GM23248 (cell line): ENCODE data around the gene SCMH1. TPM values are rescaled to one million over a fixed set of nuclear protein-coding genes. Genes with fewer than 3 reads are reported as not detected.

Source experiments
- DNase-seq: peaks from one replicate; pipeline ENCODE4 v3.0.0-alpha.2; 2015
- H2AFZ ChIP-seq: fragments of 200-600 bp; sonication (generic); 2 replicates; pipeline ENCODE4 v1.6.1; 2016; ENCODE audit warnings: antibody characterized with exemption
- H3F3A ChIP-seq: fragments of 200-600 bp; sonication (generic); 2 replicates; pipeline ENCODE4 v1.6.1; 2016; ENCODE audit warnings: mild to moderate bottlenecking, antibody characterized with exemption, mixed run types; ENCODE audit not compliant: insufficient read depth
- H3K27ac ChIP-seq: fragments of 200-600 bp; sonication (generic); 2 replicates; pipeline ENCODE4 v1.5.1; 2016; ENCODE audit warnings: mild to moderate bottlenecking
- H3K27me3 ChIP-seq: fragments of 200-600 bp; sonication (generic); replicated peaks from 2 replicates; pipeline ENCODE4 v1.6.1; 2016; ENCODE audit warnings: mild to moderate bottlenecking; ENCODE audit not compliant: insufficient read depth
- H3K36me3 ChIP-seq: fragments of 200-600 bp; sonication (generic); 2 replicates; pipeline ENCODE4 v1.6.1; 2016; ENCODE audit warnings: low read depth, mild to moderate bottlenecking
- H3K4me1 ChIP-seq: fragments of 200-600 bp; sonication (generic); 2 replicates; pipeline ENCODE4 v1.6.1; 2016; ENCODE audit warnings: mild to moderate bottlenecking; ENCODE audit not compliant: insufficient read depth
- H3K4me2 ChIP-seq: fragments of 200-600 bp; sonication (generic); one replicate; pipeline ENCODE4 v1.6.1; 2016; ENCODE audit warnings: mild to moderate bottlenecking; ENCODE audit not compliant: unreplicated experiment
- H3K4me3 ChIP-seq: fragments of 200-600 bp; sonication (generic); 2 replicates; pipeline ENCODE4 v1.5.1; 2016; ENCODE audit warnings: mild to moderate bottlenecking
- H3K79me2 ChIP-seq: fragments of 200-600 bp; sonication (generic); 2 replicates; pipeline ENCODE4 v1.6.1; 2016; ENCODE audit warnings: mild to moderate bottlenecking; ENCODE audit not compliant: insufficient read depth
- H3K9ac ChIP-seq: fragments of 200-600 bp; sonication (generic); 2 replicates; pipeline ENCODE4 v1.6.1; 2016; ENCODE audit warnings: mild to moderate bottlenecking
- H3K9me2 ChIP-seq: fragments of 200-600 bp; sonication (generic); 2 replicates; pipeline ENCODE4 v1.6.1; 2016; ENCODE audit warnings: mixed run types, mild to moderate bottlenecking, moderate library complexity; ENCODE audit not compliant: insufficient read depth
- H3K9me3 ChIP-seq: fragments of 200-600 bp; sonication (generic); one replicate; pipeline ENCODE4 v1.6.1; 2017; ENCODE audit warnings: low read depth
- H4K20me1 ChIP-seq: fragments of 200-600 bp; sonication (generic); 2 replicates; pipeline ENCODE4 v1.6.0; 2016; ENCODE audit not compliant: insufficient read depth
- EZH2 ChIP-seq: fragments of 200-600 bp; sonication (generic); IDR thresholded peaks from 2 replicates; pipeline ENCODE4 v1.6.1; 2018; ENCODE audit warnings: antibody characterized with exemption, mild to moderate bottlenecking; ENCODE audit not compliant: insufficient read depth, poor library complexity, severe bottlenecking
- EZH2phosphoT487 ChIP-seq: fragments of 200-600 bp; sonication (generic); IDR thresholded peaks from 2 replicates; pipeline ENCODE4 v1.6.1; 2018; ENCODE audit warnings: antibody characterized with exemption, moderate library complexity, mild to moderate bottlenecking, low read depth; ENCODE audit not compliant: insufficient read depth
- WGBS, 2 experiments: methylation state at CpG; one replicate each; pipeline ENCODE4 v1.1.6; 2015 to 2017; ENCODE audit warnings: low lambda C conversion rate in 2 of 2, low coverage in 1 of 2; ENCODE audit errors: missing lambda C conversion rate in 2 of 2; 5-methylcytosine and 5-hydroxymethylcytosine counted together
- in situ Hi-C: fragments of 300-500 bp; cut with MboI; formaldehyde crosslinking; loops from 2 replicates; pipeline ENCODE4 v1.15.0; 2020
- polyA plus RNA-seq: library from polyadenylated mRNA; unstranded; fragments of >200 nt; fragmentation: Nextera tagmentation; extraction: Ambion mirVana; gene quantifications from 2 replicates; pipeline ENCODE4 v1.2.1, GENCODE V29; 2016
- total RNA-seq: library from RNA; depleted of rRNA; stranded (reverse); fragments of >200 nt; shearing (Covaris generic); gene quantifications from 2 replicates; pipeline ENCODE4 v1.2.3, GENCODE V29; 2014

The SCMH1 gene
- total and polyA plus RNA-seq, 2 experiments from 2014 or later: 10.8 to 16.6 TPM

- Histone ChIP-seq H2AFZ (no peak overlapping the region), H3K27ac (no peak overlapping the region), H3K4me1 (no peaks in the 10 kb centered on the region), H3K9me3 (no peaks in the 10 kb centered on the region), H3F3A (no peaks in the 10 kb centered on the region), H3K9me2 (no peaks in the 10 kb centered on the region), H4K20me1 (no peaks in the 10 kb centered on the region), H3K4me2 (no peak overlapping the region), H3K27me3 (no peaks in the 10 kb centered on the region), H3K4me3 (no peak overlapping the region), H3K9ac (no peak overlapping the region), H3K79me2 (no peaks in the 10 kb centered on the region), H3K36me3 (peaks cover 4% of the 10 kb centered on the region; the same call in 1 of the 2 replicates)
- TF ChIP-seq EZH2phosphoT487 (no peak), EZH2 (no peak)
- no peak for DNase-seq
- 94 to 95% methylated on average over 40 to 41 of the region's 44 CpGs for WGBS, 2 experiments
- in situ Hi-C loops: no loop called here
These were observed 224.7 kb downstream of the SCMH1 start for GRCh38 chr1:41017141-41018017.

GRCh38 chr1:41015897-41016470, 226.1 kb downstream of the SCMH1 start:
- 79 to 80% methylated on average over 13 of the region's 13 CpGs for WGBS, 2 experiments
- H3K36me3 ChIP-seq: peaks cover 17% of the 10 kb centered on the region

GRCh38 chr1:41015281-41015896, 226.7 kb downstream of the SCMH1 start:
- Histone ChIP-seq H3K9me2 (no peaks in the 10 kb centered on the region), H3K4me3 (no peak overlapping the region), H3K27me3 (no peaks in the 10 kb centered on the region), H2AFZ (no peak overlapping the region), H4K20me1 (no peaks in the 10 kb centered on the region), H3K79me2 (no peaks in the 10 kb centered on the region), H3K4me1 (no peaks in the 10 kb centered on the region), H3F3A (no peaks in the 10 kb centered on the region), H3K9ac (no peak overlapping the region), H3K4me2 (no peak overlapping the region), H3K27ac (no peak overlapping the region), H3K9me3 (no peaks in the 10 kb centered on the region), H3K36me3 (peaks cover 18% of the 10 kb centered on the region)
- no peak for TF ChIP-seq EZH2phosphoT487
- no peak for TF ChIP-seq EZH2
- no peak for DNase-seq
- in situ Hi-C loops: no loop called here
- WGBS, 2 experiments: 85 to 87% methylated on average over 5 of the region's 5 CpGs

More at GRCh38 chr1:41015897-41016470, 226.1 kb downstream of the SCMH1 start:
- Histone ChIP-seq H3K4me3 (no peak overlapping the region), H3K27ac (no peak overlapping the region), H3K9me3 (no peaks in the 10 kb centered on the region), H3F3A (no peaks in the 10 kb centered on the region), H3K9ac (no peak overlapping the region), H3K4me2 (no peak overlapping the region), H4K20me1 (no peaks in the 10 kb centered on the region), H3K27me3 (no peaks in the 10 kb centered on the region), H3K79me2 (no peaks in the 10 kb centered on the region), H2AFZ (no peak overlapping the region), H3K4me1 (no peaks in the 10 kb centered on the region), H3K9me2 (no peaks in the 10 kb centered on the region)
- in situ Hi-C loops: no loop called here
- DNase-seq: no peak
- no peak for TF ChIP-seq EZH2
- no peak for TF ChIP-seq EZH2phosphoT487

DNA sequence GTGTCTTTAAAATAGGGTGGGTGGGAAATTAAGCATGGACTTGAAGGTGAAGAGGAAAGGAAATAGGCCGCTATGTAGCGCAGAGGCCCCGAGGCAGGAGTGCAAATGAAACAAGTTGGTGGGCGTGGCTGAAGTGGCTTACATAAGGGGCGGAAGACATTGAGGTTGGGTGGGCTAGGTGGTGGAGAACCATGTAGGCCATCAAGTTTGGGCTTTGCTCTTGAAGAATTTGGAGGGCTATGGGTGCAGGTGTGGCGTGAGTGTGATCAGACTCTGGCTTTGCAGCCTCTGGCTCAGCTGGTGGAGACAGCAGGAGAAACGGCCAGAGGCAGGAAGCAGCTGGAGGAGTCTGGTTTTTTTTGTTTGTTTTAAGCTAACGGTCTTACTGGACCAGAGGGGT, 227.2 kb downstream of the SCMH1 start:
- in situ Hi-C loops: no loop called here
- Histone ChIP-seq H3K27me3 (no peaks in the 10 kb centered on the region), H3F3A (no peaks in the 10 kb centered on the region), H2AFZ (no peak overlapping the region), H3K4me3 (no peak overlapping the region), H3K4me1 (no peaks in the 10 kb centered on the region), H4K20me1 (no peaks in the 10 kb centered on the region), H3K79me2 (no peaks in the 10 kb centered on the region), H3K36me3 (peaks cover 23% of the 10 kb centered on the region), H3K27ac (no peak overlapping the region), H3K9me3 (no peaks in the 10 kb centered on the region), H3K4me2 (no peak overlapping the region), H3K9ac (no peak overlapping the region), H3K9me2 (no peaks in the 10 kb centered on the region)
- WGBS, 2 experiments: 74 to 75% methylated on average over 8 of the region's 8 CpGs
- TF ChIP-seq EZH2phosphoT487 (no peak), EZH2 (no peak)
- DNase-seq: no peak
